HG03280 (cell line): ENCODE measurements around the gene ALKBH4.
"Not testable (repeated sequence)": the region's sequence is repeated elsewhere in the genome, so short reads cannot be mapped to it uniquely, and the experiment has no call there.

Source experiments
- ATAC-seq: cut with Tn5 transposase; IDR thresholded peaks from one replicate; pipeline ENCODE4 v1.9.1; 2021; ENCODE audit warnings: mild to moderate bottlenecking, moderate library complexity; ENCODE audit not compliant: unreplicated experiment

Gene ALKBH4

DNA sequence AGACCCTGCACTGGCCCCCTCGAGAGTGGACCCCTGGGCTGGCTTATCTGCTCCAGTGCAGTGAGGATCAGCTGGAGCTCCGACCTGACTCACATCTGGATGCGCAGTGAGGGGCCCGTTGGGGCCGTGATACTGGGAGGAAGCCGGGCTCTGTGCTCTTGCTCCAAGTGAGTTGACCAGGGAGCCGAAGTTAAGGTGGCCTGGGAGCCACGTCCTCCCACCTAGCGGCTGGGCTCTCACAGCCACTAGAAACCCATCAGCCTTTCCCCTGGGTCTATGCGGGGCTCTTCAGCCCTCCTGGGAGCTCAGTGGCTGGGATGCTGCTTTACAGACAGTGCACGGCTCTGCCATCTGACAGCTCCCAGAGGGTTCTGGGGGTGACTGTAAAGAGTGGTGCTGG lies 9.1 kb downstream of the ALKBH4 start:
- ATAC-seq, result no peak

DNA sequence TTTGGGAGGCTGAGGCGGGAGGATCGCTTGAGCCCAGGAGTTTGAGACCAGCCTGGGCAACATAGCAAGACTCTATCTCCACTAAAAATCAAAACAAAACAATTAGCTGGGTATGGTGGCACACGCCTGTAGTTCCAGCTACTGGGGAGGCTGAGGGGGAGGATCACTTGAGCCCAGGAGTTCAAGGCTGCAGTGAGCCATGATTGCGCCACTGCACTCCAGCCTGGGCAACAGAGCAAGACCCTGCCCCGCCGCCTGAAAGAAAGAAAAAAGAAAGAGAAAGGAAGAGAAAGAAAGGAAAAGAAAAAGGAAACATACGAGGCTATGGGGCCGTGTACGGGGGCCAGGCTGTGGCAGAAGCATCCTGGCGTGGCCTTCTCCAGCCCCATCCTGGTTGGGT lies 9.7 kb downstream of the ALKBH4 start:
- not testable (repeated sequence) for ATAC-seq

DNA sequence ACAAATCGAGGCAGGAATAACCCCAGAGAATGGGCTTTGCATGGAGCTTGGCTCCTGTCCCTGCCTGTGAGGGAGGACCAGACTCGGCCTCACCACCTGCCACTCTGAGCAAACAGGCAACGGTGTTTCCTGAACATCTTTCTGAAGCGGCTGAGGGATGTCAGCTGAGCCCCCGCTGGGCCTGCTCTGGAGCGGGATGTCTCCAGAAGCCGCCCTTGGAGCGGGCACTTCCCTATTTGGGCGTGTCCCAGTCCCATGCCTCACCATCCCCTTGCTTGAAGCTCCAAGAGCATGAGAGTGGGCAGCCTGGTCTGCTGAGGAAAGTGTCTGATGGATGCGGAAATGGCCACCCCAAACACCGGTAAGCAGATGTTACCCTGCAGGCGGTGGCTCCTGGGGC lies 10.2 kb downstream of the ALKBH4 start:
- no peak for ATAC-seq

DNA sequence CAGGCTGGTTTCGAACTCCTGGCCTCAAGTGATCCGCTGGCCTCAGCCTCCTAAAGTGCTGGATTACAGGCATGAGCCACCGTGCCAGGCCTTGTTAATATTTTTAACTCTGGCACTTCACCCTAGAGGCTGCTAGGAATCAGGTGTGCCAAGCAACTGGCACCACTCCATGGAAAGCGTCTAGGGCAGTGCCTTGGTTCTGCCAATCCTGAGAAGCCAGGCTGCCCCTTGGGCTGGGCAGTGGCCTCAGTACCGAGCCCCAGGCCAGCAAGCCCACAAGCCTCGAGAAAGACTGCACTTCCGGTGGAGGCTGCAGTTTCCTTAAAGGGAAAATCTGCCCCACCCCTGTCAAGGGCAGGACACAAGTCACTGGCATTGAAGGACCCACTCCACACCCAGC lies 11.3 kb downstream of the ALKBH4 start:
- ATAC-seq, result no peak

DNA sequence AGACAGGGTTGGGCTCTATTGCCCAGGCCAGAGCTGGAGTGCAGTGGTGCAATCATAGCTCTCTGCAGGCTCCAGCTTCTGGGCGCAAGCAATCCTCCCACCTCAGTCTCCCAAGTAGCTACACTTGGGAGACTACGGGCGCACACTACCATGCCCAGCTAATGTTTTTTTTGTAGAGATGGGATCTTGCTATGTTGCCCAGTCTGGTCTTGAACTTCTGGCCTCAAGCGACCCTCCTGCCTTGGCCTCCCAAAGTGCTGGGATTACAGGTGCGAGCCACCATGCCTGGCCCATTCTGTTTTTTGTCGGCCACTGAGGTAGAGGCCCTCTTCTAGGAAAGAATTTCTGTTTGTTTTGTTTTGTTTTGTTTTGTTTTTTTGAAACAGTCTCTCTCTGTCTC lies 12.2 kb downstream of the ALKBH4 start:
- ATAC-seq, result no peak

DNA sequence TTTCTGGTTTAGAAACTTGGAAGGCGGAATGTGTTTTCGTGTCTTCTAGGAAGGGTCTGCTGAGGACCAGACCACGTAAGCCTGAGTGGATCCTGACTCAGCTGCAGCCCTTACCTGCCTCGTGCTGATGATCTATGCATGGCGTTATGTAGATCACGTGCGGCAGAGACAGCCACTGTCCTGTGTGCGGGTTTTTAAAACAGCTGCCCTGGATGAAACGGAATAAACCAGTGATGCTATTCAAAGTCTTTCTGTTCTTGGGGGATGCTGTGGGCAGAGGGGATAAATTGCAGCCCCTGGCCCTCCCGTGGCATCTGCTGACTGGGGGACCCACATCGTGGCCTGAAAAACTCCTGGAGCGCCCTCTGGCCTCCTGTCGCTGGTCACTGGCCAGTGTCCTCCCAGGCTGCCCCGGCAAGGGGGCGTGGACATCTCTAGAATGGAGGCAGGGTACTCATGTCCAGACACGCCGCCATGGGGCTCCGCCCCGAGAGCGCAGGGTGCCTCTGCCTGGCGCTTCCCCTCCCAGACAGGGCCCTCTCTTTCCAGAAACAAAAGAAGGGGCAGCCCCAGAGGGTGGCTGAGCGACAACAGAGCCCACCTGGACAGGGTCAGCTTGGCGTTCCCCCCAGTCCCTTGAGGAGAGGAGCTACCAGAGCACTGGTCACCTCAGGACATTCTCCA lies 13.2 kb downstream of the ALKBH4 start:
- ATAC-seq, result no peak

DNA sequence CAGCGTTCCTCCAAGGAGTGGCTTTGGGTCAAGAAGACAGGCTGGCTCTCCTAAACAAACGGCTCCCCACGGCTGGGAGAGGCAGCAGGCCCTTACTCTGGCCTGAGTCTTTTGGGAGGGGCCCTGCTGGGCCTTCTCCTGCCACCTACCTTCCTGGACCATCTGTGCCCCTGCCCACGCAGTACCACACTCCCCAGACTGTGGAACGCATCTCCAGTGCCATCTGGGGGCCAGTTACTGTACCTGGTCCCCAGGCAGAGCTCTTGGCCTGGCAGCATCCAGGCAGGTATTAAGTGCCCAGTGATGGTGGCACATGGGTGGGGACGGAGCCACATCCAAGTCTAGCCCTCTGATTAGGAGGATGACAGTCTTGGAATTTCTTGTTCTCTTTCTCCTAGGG lies 14.4 kb downstream of the ALKBH4 start:
- ATAC-seq, result no peak

DNA sequence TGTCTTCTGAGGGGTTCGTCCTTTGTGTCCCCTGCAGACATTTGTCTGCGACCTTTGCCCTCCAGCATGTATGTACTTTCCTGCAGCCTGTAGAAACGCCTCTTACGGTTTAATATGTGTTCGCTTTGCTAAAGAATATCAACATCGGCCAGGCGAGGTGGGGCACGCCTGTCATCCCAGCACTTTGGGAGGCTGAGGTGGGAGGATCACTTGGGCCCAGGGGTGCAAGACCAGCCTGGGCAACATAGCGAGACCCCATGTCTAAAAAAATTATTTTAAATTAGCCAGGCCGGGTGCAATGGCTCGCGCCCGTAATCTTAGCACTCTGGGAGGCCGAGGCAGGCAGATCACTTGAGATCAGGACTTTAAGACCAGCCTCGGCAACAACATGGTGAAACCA lies 15.5 kb downstream of the ALKBH4 start:
- no peak for ATAC-seq

DNA sequence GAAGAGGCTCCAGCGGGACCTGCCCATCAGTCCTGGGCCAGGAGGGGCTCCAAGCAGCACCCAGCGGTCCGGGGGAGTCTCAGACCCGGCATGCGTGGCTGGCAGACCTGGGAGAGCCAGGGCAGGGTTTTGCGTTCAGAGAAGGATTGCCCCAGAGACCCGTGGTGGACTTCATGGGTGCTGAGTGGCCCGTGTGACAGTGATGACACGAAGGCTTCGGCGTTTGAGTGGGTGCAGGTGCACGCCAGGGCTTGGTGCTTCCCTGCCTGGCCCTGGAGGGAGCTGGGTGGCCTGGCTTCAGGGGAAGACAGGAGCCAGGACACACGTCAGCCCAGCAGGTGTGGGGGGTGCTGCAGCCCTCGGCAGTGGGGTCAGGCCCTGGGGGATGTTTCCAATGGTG lies 17.4 kb downstream of the ALKBH4 start:
- ATAC-seq, result no peak

DNA sequence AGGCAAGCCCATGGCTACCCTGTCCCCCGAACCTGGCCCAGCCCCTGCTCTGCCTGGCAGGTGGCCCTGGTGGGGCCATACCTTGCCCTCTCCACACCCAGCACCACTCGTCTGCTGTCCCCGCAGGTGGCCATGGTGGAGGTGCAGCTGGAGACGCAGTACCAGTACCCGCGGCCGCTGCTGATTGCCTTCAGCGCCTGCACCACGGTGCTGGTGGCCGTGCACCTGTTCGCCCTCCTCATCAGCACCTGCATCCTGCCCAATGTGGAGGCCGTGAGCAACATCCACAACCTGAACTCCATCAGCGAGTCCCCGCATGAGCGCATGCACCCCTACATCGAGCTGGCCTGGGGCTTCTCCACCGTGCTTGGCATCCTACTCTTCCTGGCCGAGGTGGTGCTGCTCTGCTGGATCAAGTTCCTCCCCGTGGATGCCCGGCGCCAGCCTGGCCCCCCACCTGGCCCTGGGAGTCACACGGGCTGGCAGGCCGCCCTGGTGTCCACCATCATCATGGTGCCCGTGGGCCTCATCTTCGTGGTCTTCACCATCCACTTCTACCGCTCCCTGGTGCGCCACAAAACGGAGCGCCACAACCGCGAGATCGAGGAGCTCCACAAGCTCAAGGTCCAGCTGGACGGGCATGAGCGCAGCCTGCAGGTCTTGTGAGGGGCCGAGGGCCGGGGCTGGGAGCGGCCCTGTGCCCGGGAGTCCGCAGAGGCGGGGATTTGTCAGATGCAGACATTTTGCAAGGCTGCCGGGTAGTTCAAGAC lies 18.1 kb downstream of the ALKBH4 start:
- no peak for ATAC-seq

DNA sequence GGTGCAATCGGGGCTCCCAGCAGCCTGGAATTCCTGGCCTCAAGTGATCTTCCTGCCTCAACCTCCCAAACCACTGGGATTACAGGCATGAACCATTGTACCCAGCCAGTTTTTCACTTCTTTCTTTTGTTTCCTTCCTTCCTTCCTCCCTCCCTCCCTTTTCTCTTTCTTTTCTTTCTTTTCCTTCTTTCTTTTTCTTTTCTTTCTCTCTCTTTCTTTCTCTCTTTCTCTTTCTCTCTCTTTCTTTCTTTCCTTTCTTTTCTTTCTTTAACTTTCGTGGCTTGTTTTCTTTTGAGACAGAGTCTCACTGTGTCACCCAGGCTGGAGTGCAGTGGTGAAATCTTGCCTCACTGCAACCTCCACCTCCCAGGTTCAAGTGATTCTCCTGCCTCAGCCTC lies 19.0 kb downstream of the ALKBH4 start:
- ATAC-seq, result no peak

DNA sequence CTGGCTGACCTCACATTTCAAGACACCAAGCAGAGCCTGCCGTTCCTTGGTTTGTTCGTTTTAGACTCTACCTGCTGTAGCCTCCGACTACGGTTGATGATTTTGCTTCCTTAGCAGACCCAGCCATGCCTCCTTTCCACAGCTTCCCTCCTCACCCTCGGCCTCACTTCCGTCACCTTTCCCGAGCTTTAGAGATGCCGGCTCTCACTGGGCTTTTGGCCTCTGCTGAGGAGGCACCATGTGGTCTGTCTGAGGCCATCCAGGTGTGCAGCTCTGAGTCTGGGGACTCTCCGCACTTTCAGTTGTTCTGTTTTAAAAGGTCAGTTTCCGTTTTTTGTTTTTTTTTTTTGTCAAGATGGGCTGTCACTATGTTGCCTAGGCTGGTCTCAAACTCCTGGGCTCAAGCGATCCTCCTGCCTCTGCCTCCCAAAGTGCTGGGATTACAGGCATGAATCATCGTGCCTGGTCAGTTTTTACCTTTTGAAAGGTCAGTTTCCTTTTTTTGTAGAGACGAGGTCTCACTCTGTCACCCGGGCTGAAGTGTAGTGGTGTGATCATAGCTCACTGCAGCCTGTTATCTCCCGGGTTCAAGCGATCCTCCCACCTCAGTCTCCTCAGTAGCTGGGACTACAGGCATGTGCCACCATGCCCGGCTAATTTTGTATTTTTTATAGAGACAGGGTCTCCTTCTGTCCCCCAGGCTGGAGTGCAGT lies 19.5 kb downstream of the ALKBH4 start:
- ATAC-seq, result peak; percentile 67

DNA sequence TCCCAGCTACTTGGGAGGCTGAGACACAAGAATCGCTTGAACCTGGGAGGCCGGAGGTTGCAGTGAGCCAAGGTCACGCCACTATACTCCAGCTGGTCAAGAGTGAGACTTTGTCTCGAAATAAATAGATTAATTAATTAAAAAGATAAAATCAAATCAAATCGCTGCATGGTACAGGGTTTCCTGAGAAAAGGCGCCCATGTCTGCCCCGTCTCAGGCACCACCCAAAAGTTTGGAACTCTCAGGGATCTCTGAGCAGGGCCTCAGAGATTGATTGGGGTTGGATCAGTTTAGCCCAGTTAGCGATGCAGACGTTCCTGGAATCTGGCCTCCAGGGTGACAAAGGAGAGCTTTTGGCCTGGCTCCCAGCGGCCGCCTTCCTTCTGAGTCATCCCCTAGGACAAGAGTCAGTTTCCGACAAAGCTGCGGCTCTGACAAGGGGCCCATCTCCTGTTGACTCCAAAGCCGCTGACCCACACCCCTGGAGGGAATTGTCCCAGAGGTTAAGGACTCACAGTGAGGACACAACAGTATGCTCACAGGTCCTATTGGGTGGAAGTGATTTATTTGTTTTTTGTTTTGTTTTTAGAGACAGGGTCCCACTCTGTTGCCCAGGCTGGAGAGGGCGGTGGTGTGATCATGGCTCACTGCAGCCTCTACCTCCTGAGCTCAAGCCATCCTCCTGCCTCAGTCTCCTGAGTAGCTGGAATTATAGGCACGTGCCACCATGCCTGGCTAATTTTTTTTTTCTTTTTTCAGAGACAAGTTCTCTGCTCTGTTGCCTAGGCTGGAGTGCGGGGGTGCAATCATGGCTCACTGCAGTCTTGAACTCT lies 24.5 kb downstream of the ALKBH4 start:
- no peak for ATAC-seq

DNA sequence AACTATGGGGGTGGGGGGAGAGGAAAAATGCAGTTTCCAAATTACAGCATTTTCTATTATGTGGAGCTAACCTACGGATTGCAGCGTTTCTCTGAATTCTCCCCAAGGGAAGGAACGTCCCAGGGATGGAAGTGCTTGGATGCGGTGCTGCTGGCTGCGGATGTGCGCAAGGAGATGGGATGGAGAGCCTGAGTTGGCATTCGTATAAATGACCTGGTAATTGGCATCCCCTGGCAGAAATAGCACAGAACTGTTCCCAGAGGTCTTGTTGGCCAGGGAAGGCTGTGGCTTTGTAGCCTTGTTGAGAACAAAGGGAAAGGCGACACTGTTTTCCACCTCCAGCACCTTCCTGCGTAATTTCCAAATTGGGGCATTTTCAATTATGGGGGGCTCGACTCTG lies 28.5 kb downstream of the ALKBH4 start:
- ATAC-seq, result no peak

DNA sequence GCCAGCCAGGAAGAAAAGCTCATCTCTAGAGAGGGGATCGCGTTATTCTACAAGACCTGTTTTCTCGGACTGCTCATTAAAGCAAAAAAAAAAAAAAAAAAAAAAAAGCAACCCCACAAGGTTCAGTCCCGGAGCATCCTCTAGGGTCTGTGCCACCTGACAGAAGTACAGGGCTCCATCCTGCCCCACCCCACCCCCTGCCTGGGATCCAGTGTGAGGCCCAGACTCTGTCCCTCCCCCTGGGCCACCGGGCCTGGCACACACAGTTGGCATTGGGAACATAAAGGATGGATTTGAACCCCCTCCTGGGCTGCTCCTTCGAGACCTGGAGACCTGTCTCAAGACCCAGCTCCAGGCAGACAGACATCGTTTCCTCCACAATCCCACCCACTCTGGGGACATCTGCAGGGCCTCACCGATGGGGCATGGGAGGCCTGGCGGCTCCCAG lies 30.6 kb downstream of the ALKBH4 start:
- ATAC-seq, result no peak

DNA sequence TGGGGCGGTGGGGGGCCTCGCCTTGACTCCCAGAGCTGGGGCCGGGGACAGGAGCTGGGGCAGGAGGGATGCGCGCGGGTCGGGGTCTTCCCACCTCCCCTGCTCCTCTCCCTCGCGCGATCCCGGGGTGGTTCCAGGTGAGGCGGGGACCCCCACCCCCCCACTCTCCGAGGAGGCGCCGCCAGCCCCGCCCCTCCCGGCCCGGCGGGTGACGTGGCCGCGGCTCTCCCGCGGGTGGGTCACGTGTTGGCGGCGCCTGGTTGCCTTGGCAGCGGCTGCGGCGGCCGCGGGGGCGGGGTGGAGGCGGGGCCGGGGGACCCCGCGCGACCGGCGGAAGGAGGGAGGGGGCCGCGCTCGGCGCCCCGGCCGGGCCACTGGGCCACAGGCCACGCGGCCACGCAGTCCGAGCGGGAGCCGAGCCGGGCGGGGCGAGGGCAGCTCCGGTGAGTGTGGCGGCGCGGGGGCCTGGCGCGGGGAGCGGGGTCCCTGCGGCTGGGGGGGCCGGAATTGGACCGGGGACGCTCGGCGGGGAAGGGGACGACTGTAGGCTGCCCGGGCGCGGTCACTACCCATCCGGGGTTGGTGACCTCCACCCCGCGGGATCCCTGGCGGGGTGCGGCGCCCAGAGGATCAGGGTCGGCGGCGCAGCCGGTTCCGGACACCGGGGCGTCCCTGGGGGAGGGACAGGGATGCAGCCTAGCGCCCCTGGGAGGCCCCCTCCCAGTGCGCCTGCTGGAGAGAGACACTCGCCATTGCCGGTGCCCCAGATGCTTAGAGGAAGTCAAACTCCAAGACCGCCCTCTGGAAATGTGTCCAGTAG lies 31.2 kb downstream of the ALKBH4 start, which contains the start of gene ORAI2:
Gene ORAI2, plus strand, starts transcription at position 357 of the 820 bp plus-strand sequence. CDS start 5,382 bp downstream, outside the sequence.
- peak; percentile 69 for ATAC-seq

DNA sequence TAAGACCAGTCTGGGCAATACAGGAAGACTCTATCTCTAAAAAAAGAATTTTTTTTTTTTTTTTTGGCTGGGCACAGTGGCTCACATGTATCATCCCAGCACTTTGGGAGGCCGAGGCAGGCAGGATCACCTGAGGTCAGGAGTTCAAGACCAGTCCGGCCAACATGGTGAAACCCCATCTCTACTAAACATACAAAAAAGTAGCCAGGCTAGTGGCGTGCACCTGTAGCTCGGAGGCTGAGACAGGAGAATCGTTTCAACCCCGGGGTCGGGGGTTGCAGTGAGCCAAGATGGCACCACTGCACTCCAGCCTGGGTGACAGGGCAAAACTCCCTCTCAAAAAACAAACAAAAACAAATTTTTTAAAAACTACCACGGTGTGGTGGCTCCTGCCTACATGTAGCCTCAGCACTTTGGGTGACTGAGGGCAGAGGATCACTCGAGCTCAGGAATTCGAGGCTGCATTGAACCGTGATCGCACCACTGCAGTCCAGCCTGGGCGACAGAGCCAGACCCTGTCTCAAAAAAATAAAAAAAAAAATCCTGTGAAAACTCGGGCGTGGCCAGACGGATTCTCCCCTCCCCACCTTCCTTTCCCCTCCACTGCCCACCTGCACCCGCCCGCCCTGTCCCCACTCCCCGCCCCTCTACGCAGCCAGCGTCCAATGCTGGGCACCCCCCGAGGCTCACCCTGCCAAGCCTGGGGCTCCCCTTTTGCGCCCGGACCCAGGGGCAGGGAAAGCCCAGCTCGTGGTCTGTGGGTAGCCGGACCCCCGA lies 32.0 kb downstream of the ALKBH4 start:
- ATAC-seq, result peak; percentile 32

DNA sequence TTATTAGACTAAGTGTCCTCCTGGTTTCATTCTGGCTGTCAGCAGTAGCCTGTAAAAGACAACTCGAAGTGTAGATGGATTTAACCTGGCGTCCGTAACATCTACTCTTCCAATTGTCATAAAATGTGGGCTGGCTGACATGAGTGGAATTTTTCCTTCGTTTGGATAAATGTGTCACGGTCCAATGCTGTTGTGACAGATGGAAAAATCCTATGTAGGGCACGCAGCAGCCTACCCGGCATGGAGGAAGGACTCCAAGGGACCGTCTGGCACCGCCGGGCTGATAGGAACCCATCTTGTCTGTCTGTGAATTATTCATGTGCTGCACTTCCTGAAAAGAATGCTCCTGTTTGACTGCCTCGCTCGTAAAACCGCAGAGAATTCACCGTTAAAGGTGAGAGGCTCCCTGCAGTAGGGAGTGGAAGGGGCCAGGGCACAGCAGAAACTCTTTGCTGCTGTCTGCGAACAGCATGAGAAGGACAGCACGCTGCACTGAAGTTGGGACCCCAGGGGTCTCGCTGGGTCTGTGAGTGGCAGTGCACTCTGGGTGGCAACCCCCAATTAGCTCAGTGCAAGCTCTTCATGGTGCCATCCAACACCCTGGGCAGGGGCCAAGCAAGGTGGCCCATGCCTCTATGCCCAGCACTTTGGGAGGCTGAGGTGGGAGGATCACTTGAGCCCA lies 32.9 kb downstream of the ALKBH4 start:
- ATAC-seq, result no peak
